T-cell (primary cell): ENCODE data around the gene PDC. TPM values are rescaled to one million over a fixed set of nuclear protein-coding genes. Genes with fewer than 3 reads are reported as not detected.

Source experiments
- ATAC-seq, 4 experiments: fragments of 200-7000 bp in 3 of 4; fragments of 150-1000 bp in 1 of 4; cut with Tn5 transposase; replicated peaks in 1 of 4; 1 replicate in 3 of 4; 2 replicates in 1 of 4; pipeline ENCODE4 v1.10.0; 2021; ENCODE audit warnings: moderate library complexity in 3 of 4, mild to moderate bottlenecking in 2 of 4, moderate number of reproducible peaks in 1 of 4
- CTCF ChIA-PET, 2 donors: fragments of 300-600 bp; sonication (Branson Sonifier 250); formaldehyde crosslinking; loops; one replicate each; lab custom pipeline; 2022; ENCODE audit warnings: antibody characterized with exemption in 2 of 2; lab: Charles Lee
- POLR2A ChIA-PET, 2 donors: fragments of 300-600 bp; sonication (Branson Sonifier 250); formaldehyde crosslinking; loops; one replicate each; lab custom pipeline; 2022; ENCODE audit warnings: antibody characterized with exemption in 2 of 2; lab: Charles Lee
- DNase-seq, 35 experiments: peaks; one replicate each; pipeline versions ENCODE4 v3.0.0 to v3.0.0-alpha.2; 2013 to 2023
- H3K27ac ChIP-seq: one replicate; pipeline ENCODE4 v1.5.1; 2013; ENCODE audit warnings: low read length
- H3K27me3 ChIP-seq, 2 experiments: replicated peaks in 1 of 2; 1 replicate in 1 of 2; 2 replicates in 1 of 2; pipeline versions ENCODE4 v1.6.1 to v1.7.0; 2013; ENCODE audit warnings: low read length in 1 of 2, mixed read lengths in 1 of 2; ENCODE audit not compliant: control insufficient read depth in 2 of 2, insufficient read depth in 2 of 2; ENCODE audit errors: extremely low read depth in 1 of 2
- H3K36me3 ChIP-seq, 2 donors: 1 replicate in 1 of 2; 2 replicates in 1 of 2; pipeline versions ENCODE4 v1.6.1 to v1.7.0; 2013; ENCODE audit warnings: low read length in 1 of 2; ENCODE audit not compliant: control insufficient read depth in 2 of 2, insufficient read depth in 1 of 2; ENCODE audit errors: extremely low read depth in 1 of 2
- H3K4me1 ChIP-seq, 2 experiments: 1 replicate in 1 of 2; 2 replicates in 1 of 2; pipeline versions ENCODE4 v1.6.1 to v1.7.0; 2013; ENCODE audit warnings: low read length in 2 of 2, mixed read lengths in 1 of 2; ENCODE audit not compliant: insufficient read depth in 2 of 2, control insufficient read depth in 1 of 2; ENCODE audit errors: extremely low read depth in 1 of 2
- H3K4me3 ChIP-seq, 2 donors: 1 replicate in 1 of 2; 2 replicates in 1 of 2; pipeline versions ENCODE4 v1.5.1 to v1.7.0; 2013; ENCODE audit warnings: mild to moderate bottlenecking in 2 of 2, low read length in 1 of 2, moderate library complexity in 1 of 2; ENCODE audit not compliant: control insufficient read depth in 1 of 2; ENCODE audit errors: extremely low read depth in 1 of 2
- H3K9me3 ChIP-seq: 2 replicates; pipeline ENCODE4 v1.7.0; 2013
- H3K27ac Mint-ChIP-seq, 2 donors: one replicate each; pipeline ENCODE4 v1.8.0; 2020 to 2021; ENCODE audit warnings: mild to moderate bottlenecking in 2 of 2, mixed read lengths in 2 of 2
- H3K27me3 Mint-ChIP-seq, 2 donors: one replicate each; pipeline ENCODE4 v1.8.0; 2021 to 2022; ENCODE audit warnings: mixed read lengths in 2 of 2
- H3K36me3 Mint-ChIP-seq: one replicate; pipeline ENCODE4 v1.8.0; 2021; ENCODE audit warnings: mixed read lengths
- H3K4me1 Mint-ChIP-seq, 3 donors: one replicate each; pipeline ENCODE4 v1.8.0; 2020 to 2022; ENCODE audit warnings: mixed read lengths in 3 of 3, mild to moderate bottlenecking in 1 of 3
- H3K4me3 Mint-ChIP-seq, 3 donors: one replicate each; pipeline ENCODE4 v1.8.0; 2020 to 2022; ENCODE audit warnings: mild to moderate bottlenecking in 3 of 3, mixed read lengths in 3 of 3, moderate library complexity in 3 of 3
- H3K9me3 Mint-ChIP-seq, 3 donors: one replicate each; pipeline ENCODE4 v1.8.0; 2020 to 2022; ENCODE audit warnings: mixed read lengths in 3 of 3
- WGBS: methylation state at CpG from one replicate; pipeline ENCODE4 v1.1.5; 2013; ENCODE audit warnings: missing lambda C conversion rate; ENCODE audit not compliant: insufficient coverage; 5-methylcytosine and 5-hydroxymethylcytosine counted together
- total RNA-seq, 35 experiments: library from RNA in 6 of 35; stranded (reverse) in 6 of 35; fragments of 120-200 nt in 1 of 35; gene quantifications; one replicate each; pipeline versions ENCODE4 v1.2.1 to v1.2.4 and lab custom pipeline; 2013 to 2026

The PDC gene
- not detected for total RNA-seq
- not detected for total RNA-seq (2013)
- 0 reads per million in 29 experiments for total RNA-seq (lab: John Stamatoyannopoulos, UW)

GRCh38 chr1:186461014-186461413, at the start of gene PDC:
Gene PDC, minus strand, starts transcription at chr1:186461114. Its CDS starts 11,655 bp downstream, at chr1:186449459.
- Mint-ChIP-seq H3K4me3 (no peak within 1 kb of the TSS), H3K36me3 (no peaks in the 10 kb centered on the region), H3K4me1 (no peaks in the 10 kb centered on the region), H3K27me3 (no peaks in the 10 kb centered on the region), H3K27ac (no peak within 1 kb of the TSS), H3K9me3 (no peaks in the 10 kb centered on the region)
- Histone ChIP-seq H3K4me1 (no peaks in the 10 kb centered on the region), H3K4me3 (no peak within 1 kb of the TSS), H3K36me3 (no peaks in the 10 kb centered on the region), H3K27me3 (no peaks in the 10 kb centered on the region), H3K27ac (no peak within 1 kb of the TSS), H3K9me3 (no peaks in the 10 kb centered on the region)
- CTCF ChIA-PET: no interaction called here
- ATAC-seq: no peak
- no CpG with 5 or more reads among the region's 2 CpGs for WGBS
- no peak for DNase-seq
- POLR2A ChIA-PET: no interaction called here

GRCh38 chr1:186503190-186503589, 42.3 kb upstream of the PDC start:
- H3K27me3 ChIP-seq: no peaks in the 10 kb centered on the region
- no peaks in the 10 kb centered on the region for H3K4me1 ChIP-seq
- CTCF ChIA-PET: no interaction called here
- H3K36me3 ChIP-seq: no peaks in the 10 kb centered on the region
- no peak overlapping the region for H3K4me3 ChIP-seq
- Mint-ChIP-seq H3K36me3 (peaks cover 3% of the 10 kb centered on the region), H3K4me1 (no peaks in the 10 kb centered on the region), H3K27me3 (no peaks in the 10 kb centered on the region), H3K9me3 (peaks cover 0 to 27% (median 11%) of the 10 kb centered on the region in 3 donors), H3K4me3 (no peak overlapping the region), H3K27ac (no peak overlapping the region)
- no peak for DNase-seq
- no CpG with 5 or more reads among the region's 2 CpGs for WGBS
- POLR2A ChIA-PET: no interaction called here
- no peaks in the 10 kb centered on the region for H3K9me3 ChIP-seq
- no peak for ATAC-seq
- H3K27ac ChIP-seq: no peak overlapping the region

GRCh38 chr1:186502087-186502486, 41.2 kb upstream of the PDC start:
- Mint-ChIP-seq H3K27ac (no peak overlapping the region), H3K4me3 (no peak overlapping the region), H3K9me3 (peaks cover 0 to 23% (median 11%) of the 10 kb centered on the region in 3 donors), H3K4me1 (no peaks in the 10 kb centered on the region), H3K36me3 (peaks cover 3% of the 10 kb centered on the region), H3K27me3 (no peaks in the 10 kb centered on the region)
- H3K27ac ChIP-seq: no peak overlapping the region
- H3K4me1 ChIP-seq: no peaks in the 10 kb centered on the region
- no peaks in the 10 kb centered on the region for H3K36me3 ChIP-seq
- no peak overlapping the region for H3K4me3 ChIP-seq
- ATAC-seq: no peak
- DNase-seq: no peak
- POLR2A ChIA-PET: no interaction called here
- CTCF ChIA-PET: no interaction called here
- H3K27me3 ChIP-seq: no peaks in the 10 kb centered on the region
- no peaks in the 10 kb centered on the region for H3K9me3 ChIP-seq

GRCh38 chr1:186500804-186501203, 39.9 kb upstream of the PDC start:
- Histone ChIP-seq H3K36me3 (no peaks in the 10 kb centered on the region), H3K9me3 (no peaks in the 10 kb centered on the region), H3K4me1 (no peaks in the 10 kb centered on the region), H3K27ac (no peak overlapping the region), H3K27me3 (no peaks in the 10 kb centered on the region), H3K4me3 (no peak overlapping the region)
- Mint-ChIP-seq H3K36me3 (peaks cover 2% of the 10 kb centered on the region), H3K4me3 (no peak overlapping the region), H3K27ac (no peak overlapping the region), H3K4me1 (no peaks in the 10 kb centered on the region), H3K9me3 (peaks cover 0 to 14% (median 8%) of the 10 kb centered on the region in 3 donors), H3K27me3 (no peaks in the 10 kb centered on the region)
- CTCF ChIA-PET: no interaction called here
- ATAC-seq (no peak), DNase-seq (no peak)
- no CpG with 5 or more reads among the region's 1 CpG for WGBS
- POLR2A ChIA-PET: no interaction called here

GRCh38 chr1:186499571-186499970, 38.7 kb upstream of the PDC start:
- WGBS: no CpG with 5 or more reads among the region's 1 CpG
- no peak for ATAC-seq
- CTCF ChIA-PET: no interaction called here
- H3K4me1 Mint-ChIP-seq: no peaks in the 10 kb centered on the region
- H3K27me3 ChIP-seq: no peaks in the 10 kb centered on the region
- H3K4me1 ChIP-seq: no peaks in the 10 kb centered on the region
- no peaks in the 10 kb centered on the region for H3K27me3 Mint-ChIP-seq
- DNase-seq: no peak
- POLR2A ChIA-PET: no interaction called here
- peaks cover 0 to 3% (median 1%) of the 10 kb centered on the region in 3 donors for H3K9me3 Mint-ChIP-seq
- H3K9me3 ChIP-seq: no peaks in the 10 kb centered on the region
- H3K27ac ChIP-seq: no peak overlapping the region
- no peak overlapping the region for H3K4me3 ChIP-seq
- peaks cover 2% of the 10 kb centered on the region for H3K36me3 Mint-ChIP-seq
- H3K36me3 ChIP-seq: no peaks in the 10 kb centered on the region
- H3K4me3 Mint-ChIP-seq: no peak overlapping the region
- no peak overlapping the region for H3K27ac Mint-ChIP-seq

- DNase-seq: no peak
- Histone ChIP-seq H3K4me1 (no peaks in the 10 kb centered on the region), H3K4me3 (no peak overlapping the region), H3K27me3 (no peaks in the 10 kb centered on the region), H3K36me3 (no peaks in the 10 kb centered on the region), H3K9me3 (no peaks in the 10 kb centered on the region), H3K27ac (no peak overlapping the region)
- ATAC-seq: no peak
- Mint-ChIP-seq H3K4me3 (no peak overlapping the region), H3K4me1 (no peaks in the 10 kb centered on the region), H3K9me3 (no peaks in the 10 kb centered on the region), H3K27me3 (no peaks in the 10 kb centered on the region), H3K36me3 (peaks cover 2% of the 10 kb centered on the region), H3K27ac (no peak overlapping the region)
- WGBS: no CpG with 5 or more reads among the region's 4 CpGs
- CTCF ChIA-PET: no interaction called here
- POLR2A ChIA-PET: no interaction called here
Observed at GRCh38 chr1:186498695-186499389, 37.9 kb upstream of the PDC start.
